ENCODE results near the gene MLF1.

DNA sequence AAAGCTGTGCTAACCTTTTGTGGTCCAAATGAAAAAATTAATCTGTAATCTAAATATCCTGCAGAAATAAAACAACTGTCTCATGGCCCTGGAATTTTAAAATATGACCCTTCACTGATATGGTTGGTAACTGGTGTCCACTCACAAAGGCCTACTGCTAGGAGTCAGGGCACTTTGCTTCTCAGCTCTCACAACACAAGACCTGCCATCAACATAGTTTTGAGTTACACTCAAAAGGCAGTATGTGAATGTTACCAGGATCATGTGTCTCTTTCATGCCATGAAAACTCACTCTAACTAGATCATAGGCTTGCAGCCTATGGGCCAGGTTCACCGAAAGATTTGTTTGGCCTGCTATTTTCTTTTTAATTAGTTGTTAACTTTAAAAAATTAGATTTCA is 10.0 kb upstream of the MLF1 start:
- TF ChIP-seq GLI4 (tag by site-specific recombination; IDR thresholded peaks at IDR 0.05) (no peak), ZNF24 (tag by site-specific recombination; IDR thresholded peaks at IDR 0.05) (no peak), ZNF658 (tag by site-specific recombination; IDR thresholded peaks at IDR 0.05) (no peak), BCL11A (tag by site-specific recombination; IDR thresholded peaks at IDR 0.05; ENCODE audit: low read depth) (no peak), ZNF10 (tag by site-specific recombination; IDR thresholded peaks at IDR 0.05) (no peak), ZNF274 (IDR thresholded peaks at IDR 0.05; ENCODE audit: low read length) (no peak), ZNF274 (tag by site-specific recombination; IDR thresholded peaks at IDR 0.05; ENCODE audit: borderline replicate concordance) (no peak), ZFP3 (tag by site-specific recombination; IDR thresholded peaks at IDR 0.05; ENCODE audit: low read depth) (no peak), KLF1 (tag by site-specific recombination; IDR thresholded peaks at IDR 0.05) (no peak)
- TF ChIP-seq, protein P1, sequence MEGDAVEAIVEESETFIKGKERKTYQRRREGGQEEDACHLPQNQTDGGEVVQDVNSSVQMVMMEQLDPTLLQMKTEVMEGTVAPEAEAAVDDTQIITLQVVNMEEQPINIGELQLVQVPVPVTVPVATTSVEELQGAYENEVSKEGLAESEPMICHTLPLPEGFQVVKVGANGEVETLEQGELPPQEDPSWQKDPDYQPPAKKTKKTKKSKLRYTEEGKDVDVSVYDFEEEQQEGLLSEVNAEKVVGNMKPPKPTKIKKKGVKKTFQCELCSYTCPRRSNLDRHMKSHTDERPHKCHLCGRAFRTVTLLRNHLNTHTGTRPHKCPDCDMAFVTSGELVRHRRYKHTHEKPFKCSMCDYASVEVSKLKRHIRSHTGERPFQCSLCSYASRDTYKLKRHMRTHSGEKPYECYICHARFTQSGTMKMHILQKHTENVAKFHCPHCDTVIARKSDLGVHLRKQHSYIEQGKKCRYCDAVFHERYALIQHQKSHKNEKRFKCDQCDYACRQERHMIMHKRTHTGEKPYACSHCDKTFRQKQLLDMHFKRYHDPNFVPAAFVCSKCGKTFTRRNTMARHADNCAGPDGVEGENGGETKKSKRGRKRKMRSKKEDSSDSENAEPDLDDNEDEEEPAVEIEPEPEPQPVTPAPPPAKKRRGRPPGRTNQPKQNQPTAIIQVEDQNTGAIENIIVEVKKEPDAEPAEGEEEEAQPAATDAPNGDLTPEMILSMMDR (tag by site-specific recombination; IDR thresholded peaks at IDR 0.05), result no peak
- TF ChIP-seq, protein P2, sequence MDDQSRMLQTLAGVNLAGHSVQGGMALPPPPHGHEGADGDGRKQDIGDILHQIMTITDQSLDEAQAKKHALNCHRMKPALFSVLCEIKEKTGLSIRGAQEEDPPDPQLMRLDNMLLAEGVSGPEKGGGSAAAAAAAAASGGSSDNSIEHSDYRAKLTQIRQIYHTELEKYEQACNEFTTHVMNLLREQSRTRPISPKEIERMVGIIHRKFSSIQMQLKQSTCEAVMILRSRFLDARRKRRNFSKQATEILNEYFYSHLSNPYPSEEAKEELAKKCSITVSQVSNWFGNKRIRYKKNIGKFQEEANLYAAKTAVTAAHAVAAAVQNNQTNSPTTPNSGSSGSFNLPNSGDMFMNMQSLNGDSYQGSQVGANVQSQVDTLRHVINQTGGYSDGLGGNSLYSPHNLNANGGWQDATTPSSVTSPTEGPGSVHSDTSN (CRISPR knock-in tag; IDR thresholded peaks at IDR 0.05), result no peak
- TF ChIP-seq, protein P3, sequence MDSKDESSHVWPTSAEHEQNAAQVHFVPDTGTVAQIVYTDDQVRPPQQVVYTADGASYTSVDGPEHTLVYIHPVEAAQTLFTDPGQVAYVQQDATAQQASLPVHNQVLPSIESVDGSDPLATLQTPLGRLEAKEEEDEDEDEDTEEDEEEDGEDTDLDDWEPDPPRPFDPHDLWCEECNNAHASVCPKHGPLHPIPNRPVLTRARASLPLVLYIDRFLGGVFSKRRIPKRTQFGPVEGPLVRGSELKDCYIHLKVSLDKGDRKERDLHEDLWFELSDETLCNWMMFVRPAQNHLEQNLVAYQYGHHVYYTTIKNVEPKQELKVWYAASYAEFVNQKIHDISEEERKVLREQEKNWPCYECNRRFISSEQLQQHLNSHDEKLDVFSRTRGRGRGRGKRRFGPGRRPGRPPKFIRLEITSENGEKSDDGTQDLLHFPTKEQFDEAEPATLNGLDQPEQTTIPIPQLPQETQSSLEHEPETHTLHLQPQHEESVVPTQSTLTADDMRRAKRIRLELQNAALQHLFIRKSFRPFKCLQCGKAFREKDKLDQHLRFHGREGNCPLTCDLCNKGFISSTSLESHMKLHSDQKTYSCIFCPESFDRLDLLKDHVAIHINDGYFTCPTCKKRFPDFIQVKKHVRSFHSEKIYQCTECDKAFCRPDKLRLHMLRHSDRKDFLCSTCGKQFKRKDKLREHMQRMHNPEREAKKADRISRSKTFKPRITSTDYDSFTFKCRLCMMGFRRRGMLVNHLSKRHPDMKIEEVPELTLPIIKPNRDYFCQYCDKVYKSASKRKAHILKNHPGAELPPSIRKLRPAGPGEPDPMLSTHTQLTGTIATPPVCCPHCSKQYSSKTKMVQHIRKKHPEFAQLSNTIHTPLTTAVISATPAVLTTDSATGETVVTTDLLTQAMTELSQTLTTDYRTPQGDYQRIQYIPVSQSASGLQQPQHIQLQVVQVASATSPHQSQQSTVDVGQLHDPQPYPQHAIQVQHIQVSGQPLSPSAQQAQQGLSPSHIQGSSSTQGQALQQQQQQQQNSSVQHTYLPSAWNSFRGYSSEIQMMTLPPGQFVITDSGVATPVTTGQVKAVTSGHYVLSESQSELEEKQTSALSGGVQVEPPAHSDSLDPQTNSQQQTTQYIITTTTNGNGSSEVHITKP (tag by site-specific recombination; IDR thresholded peaks at IDR 0.05), result no peak

Measured in HEK293 (cell line).